ENCODE data around the gene PACSIN2.

The PACSIN2 gene

GRCh38 chr22:42934338-42934737 is 80.6 kb downstream of the PACSIN2 start:
- POLR2A ChIA-PET: interaction anchor here (0.5 to 1.7 kb wide), 4 partner anchors 11 to 82 kb away, joined by 3 to 5 read pairs (median 4); no protein-coding TSS in a partner anchor
- DNase-seq (ENCODE audit: extremely low spot score): no peak
- CTCF ChIA-PET: interaction anchor here (0.7 to 1.5 kb wide), 9 partner anchors 9 to 100 kb away, joined by 3 to 8 read pairs (median 3); no protein-coding TSS in a partner anchor
- no peak for TF ChIP-seq CTCF (IDR thresholded peaks at IDR 0.05; ENCODE audit: control extremely low read depth, extremely low read depth, low read depth, missing control alignments)

GRCh38 chr22:42933485-42934091 is 81.4 kb downstream of the PACSIN2 start:
- peak; percentile 81 for DNase-seq (ENCODE audit: extremely low spot score)
- ChIA-PET POLR2A (interaction anchor here (0.5 to 1.7 kb wide), 4 partner anchors 12 to 83 kb away, joined by 3 to 5 read pairs (median 4); no protein-coding TSS in a partner anchor), CTCF (interaction anchor here (0.7 to 1.5 kb wide), 9 partner anchors 8 to 100 kb away, joined by 3 to 8 read pairs (median 3); no protein-coding TSS in a partner anchor)
- TF ChIP-seq CTCF (IDR thresholded peaks at IDR 0.05; ENCODE audit: control extremely low read depth, extremely low read depth, low read depth, missing control alignments): no peak

GRCh38 chr22:42932857-42933484 is 82.0 kb downstream of the PACSIN2 start:
- no peak for DNase-seq (ENCODE audit: extremely low spot score)
- no peak for TF ChIP-seq CTCF (IDR thresholded peaks at IDR 0.05; ENCODE audit: control extremely low read depth, extremely low read depth, low read depth, missing control alignments)
- ChIA-PET CTCF (interaction anchor here (2.1 to 2.9 kb wide), 2 partner anchors 11 to 65 kb away, joined by 8 to 9 read pairs; no protein-coding TSS in a partner anchor), POLR2A (interaction anchor here (1.3 to 1.7 kb wide), 2 partner anchors 12 to 15 kb away, joined by 3 to 5 read pairs; no protein-coding TSS in a partner anchor)

- TF ChIP-seq CTCF (IDR thresholded peaks at IDR 0.05; ENCODE audit: control extremely low read depth, extremely low read depth, low read depth, missing control alignments): no peak
- no peak for DNase-seq (ENCODE audit: extremely low spot score)
- CTCF ChIA-PET: interaction anchor here (1.3 to 2.9 kb wide), 4 partner anchors 10 to 64 kb away, joined by 3 to 9 read pairs (median 6); no protein-coding TSS in a partner anchor
- POLR2A ChIA-PET: interaction anchor here (1.2 to 1.6 kb wide), 4 partner anchors 13 to 84 kb away, joined by 4 to 6 read pairs (median 5); no protein-coding TSS in a partner anchor
These were observed 82.8 kb downstream of the PACSIN2 start for GRCh38 chr22:42932197-42932519.

GRCh38 chr22:42931421-42932196 is 83.3 kb downstream of the PACSIN2 start:
- ChIA-PET POLR2A (interaction anchor here (1.0 to 1.6 kb wide), 5 partner anchors 9 to 84 kb away, joined by 3 to 6 read pairs (median 5); no protein-coding TSS in a partner anchor), CTCF (interaction anchor here (1.3 to 2.9 kb wide), 5 partner anchors 10 to 64 kb away, joined by 3 to 9 read pairs (median 5); no protein-coding TSS in a partner anchor)
- peak; percentile 75 for DNase-seq (ENCODE audit: extremely low spot score)
- no peak for TF ChIP-seq CTCF (IDR thresholded peaks at IDR 0.05; ENCODE audit: control extremely low read depth, extremely low read depth, low read depth, missing control alignments)

All from GM10248 (cell line).